Midbrain (tissue), 1 donor: ENCODE results near the gene KIAA0513.

Experiments
- DNase-seq: peaks from one replicate; lab custom pipeline; 2025; lab: John Stamatoyannopoulos, UW

Gene KIAA0513

DNA sequence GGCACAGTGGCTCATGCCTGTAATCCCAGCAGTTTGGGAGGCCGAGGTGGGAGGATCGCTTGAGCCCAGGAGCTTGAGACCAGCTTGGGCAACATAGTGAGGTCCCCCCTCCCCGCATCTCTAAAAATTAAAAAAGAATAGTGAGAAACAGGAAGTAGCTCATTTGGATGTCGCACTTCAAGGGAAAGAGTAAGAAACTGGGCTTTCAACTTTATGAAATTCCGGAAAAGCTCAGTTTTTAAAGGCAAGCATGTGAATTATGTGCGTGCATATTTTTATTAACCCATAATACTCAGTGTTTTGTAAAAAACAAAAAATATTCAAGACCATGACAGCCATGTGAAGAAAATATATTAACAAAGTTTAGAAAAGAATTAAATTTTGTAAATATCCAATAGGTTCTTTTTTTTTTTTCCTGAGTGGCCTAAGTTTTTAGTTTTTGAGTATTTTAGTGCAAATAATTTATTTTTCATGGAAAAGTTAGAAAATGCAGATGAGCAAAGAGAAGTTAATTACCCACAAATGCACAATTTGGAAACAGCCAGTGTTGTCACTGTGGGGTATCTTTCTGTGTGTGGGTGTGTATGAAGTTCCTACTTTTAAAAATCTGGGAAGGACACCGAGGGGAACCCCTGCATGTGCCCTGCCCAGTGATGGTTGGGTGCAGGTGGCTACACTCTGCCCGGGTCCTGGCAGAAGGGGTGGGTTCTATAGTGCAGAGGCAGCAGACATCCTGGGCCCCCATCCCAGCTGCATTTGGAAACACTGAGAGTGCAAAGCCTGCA is 44.7 kb downstream of the KIAA0513 start:
- DNase-seq, result no peak

DNA sequence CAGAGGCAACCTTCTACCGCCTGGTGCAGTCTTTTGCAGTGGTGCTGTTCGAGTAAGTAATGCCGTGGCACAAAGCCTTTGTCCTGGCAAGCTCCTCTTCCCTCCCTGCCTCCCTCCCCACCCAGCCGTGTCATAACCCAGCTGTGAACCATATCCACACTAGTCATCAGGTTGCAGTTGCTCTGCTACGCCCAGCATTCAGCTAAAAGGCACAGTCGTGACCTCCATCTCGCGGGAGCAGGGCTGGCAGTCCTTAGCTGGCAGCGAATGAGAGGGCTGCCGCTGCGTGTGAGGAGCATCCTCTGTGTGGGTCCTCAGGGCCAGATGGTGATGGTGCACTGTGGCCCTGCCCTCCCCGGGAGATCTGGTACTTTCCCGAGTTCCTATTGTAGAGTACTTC is 45.4 kb downstream of the KIAA0513 start:
- no peak for DNase-seq

- no peak for DNase-seq
Measured at GRCh38 chr16:85074225-85074914, 46.8 kb downstream of the KIAA0513 start.

DNA sequence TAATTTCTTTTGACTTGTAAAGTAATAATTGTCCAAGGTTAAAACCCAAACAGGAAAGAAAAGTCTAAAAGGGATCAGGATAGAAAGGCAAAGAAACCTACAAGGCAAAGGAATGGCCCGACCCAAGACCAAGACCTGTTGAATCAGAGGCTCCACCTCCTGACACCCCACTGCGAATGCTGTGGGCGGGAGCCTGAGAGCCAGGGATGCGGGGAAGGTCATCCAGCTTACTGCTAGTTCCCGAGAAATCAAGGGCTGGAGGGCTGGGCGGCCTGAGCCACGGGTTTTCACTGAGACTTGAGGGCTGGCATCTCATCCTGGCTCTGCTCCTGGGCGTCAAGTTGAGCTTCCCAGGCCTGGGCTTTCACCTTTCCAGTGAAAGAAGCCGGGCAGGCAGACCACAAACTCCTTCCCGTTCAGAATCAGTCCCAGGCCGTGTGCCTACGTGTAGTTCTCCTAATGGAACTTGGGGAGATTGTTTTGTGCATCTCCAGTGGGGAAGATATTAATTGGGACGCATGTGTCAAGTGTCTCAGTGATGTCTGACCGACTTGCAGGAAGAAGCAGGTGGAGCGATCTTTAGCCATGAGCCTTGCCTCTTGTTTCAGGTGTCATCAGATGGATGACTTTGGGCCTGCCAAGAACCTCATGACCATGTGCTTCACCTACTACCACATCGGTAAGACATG is 47.8 kb downstream of the KIAA0513 start:
- DNase-seq, result no peak

GRCh38 chr16:85077039-85077438 is 49.4 kb downstream of the KIAA0513 start:
- DNase-seq, result no peak

DNA sequence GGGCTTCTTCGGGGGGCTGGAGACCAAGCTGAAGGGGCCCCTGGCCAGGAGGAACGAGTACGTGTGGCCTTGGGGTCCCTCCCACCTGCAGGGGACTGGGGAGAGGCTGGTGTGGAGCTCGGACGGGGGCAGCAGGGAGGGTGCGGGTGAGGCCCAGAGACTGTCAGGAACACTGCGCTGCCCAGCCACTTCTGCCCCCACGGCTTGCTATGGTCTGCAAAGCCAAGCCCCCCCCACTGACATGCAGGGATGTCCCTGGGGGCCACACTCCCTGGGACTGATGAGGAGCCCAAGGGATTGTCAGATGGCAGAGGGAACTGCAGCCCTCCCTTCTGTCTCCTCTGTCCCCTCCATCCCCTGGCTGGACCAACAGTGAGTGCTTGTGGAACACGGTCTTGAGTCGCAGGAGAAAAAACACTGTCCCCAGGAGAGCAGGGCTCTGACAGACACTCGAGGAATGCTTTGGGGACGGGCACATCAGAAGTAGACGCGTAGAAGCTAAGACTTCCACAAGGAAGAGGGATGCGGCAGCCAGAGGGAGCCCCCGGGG is 50.1 kb downstream of the KIAA0513 start:
- DNase-seq, result no peak

GRCh38 chr16:85078226-85078625 is 50.6 kb downstream of the KIAA0513 start:
- no peak for DNase-seq

DNA sequence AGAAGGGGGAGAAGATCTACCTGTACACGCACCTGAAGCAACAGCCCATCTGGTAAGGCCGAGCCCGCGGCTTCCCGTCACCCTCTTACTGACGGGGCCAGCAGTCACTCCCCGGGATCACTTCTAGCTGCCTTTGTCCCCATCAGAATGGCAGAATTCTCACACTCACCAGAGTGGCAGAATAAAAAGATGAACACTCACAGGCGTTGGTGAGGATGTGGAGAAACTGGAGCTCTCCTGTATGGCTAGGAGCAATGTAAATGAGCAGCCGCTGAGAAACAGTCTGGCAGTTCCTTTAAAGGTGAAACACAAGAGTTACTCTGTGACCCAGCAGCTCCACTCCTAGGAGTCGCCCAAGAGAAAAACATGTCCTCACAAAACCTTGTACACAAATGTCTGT is 51.4 kb downstream of the KIAA0513 start:
- DNase-seq, result no peak

GRCh38 chr16:85079785-85080570 is 52.4 kb downstream of the KIAA0513 start:
- no peak for DNase-seq

GRCh38 chr16:85081038-85081437 is 53.4 kb downstream of the KIAA0513 start:
- DNase-seq, result no peak

- no peak for DNase-seq
Measured at GRCh38 chr16:85081765-85082164, 54.2 kb downstream of the KIAA0513 start.

DNA sequence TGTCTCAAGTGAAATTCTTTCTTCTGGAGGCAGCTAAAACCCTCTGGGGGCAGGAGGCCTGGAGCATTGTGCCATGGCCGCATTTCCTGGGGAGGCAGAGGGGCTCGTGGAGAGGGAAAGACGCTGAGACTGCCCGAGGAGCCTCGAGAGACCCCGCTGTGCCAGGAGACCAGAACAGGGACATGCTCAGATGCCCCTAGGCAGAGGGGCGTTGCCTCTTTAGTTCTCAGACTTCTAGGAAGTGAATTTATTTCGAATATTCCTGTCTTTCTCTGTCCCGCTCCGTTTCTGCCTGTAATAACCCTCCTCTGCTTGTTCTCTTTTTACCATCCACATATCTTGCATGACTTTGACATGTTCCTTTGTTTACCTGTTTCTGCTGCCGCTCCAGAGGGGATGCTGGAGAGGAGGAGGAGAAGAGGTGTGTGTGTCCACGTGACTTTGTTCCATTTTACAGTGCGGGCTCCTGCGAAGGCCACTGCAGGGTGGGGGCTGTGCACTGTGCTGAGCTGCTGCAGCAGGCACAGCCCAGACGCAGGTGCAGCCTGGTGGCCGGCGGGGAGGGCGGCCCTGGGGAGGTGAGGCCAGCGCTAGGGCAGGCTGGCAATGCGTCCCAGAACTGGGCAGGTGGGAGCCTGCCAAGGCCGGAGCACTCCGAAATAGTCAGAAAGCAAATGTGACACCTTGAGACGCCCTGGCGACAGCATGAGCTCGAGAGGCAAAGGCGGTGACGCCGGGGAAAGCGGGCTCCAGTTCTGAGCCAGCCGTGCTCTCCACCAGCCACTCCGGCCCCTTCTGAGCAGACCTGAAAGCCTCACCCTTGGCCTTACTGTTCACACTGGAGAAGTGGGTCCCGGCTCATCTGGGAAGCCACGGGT is 54.8 kb downstream of the KIAA0513 start:
- DNase-seq, result no peak

DNA sequence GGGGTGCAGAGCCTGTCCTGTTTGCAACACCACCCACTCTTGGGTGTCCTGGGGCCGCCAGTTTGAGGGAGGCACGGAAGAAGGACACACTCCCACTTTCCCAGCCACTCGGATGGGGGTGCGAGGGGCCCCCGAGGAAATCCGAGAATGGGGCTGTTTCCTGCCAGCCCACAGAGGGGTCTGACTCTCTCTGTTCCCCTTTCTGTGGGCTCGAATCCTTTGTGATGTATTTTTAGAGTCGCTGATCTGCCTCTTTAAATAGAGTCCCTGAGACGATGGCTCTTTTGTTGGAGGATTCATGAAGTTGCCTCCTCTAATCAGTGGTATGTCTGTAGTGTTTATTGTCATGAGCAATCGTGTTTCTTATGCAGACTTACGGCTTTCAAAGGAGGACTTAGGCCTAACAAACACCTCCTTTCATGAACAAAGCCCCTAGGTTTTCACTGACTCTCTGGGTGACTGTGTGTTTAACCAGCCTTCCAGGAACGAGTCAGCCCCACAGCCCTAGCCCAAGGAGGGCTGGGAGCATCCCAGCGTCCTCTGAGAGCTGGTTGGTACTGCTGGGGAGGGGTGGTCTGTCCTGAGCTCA is 55.5 kb downstream of the KIAA0513 start:
- no peak for DNase-seq

DNA sequence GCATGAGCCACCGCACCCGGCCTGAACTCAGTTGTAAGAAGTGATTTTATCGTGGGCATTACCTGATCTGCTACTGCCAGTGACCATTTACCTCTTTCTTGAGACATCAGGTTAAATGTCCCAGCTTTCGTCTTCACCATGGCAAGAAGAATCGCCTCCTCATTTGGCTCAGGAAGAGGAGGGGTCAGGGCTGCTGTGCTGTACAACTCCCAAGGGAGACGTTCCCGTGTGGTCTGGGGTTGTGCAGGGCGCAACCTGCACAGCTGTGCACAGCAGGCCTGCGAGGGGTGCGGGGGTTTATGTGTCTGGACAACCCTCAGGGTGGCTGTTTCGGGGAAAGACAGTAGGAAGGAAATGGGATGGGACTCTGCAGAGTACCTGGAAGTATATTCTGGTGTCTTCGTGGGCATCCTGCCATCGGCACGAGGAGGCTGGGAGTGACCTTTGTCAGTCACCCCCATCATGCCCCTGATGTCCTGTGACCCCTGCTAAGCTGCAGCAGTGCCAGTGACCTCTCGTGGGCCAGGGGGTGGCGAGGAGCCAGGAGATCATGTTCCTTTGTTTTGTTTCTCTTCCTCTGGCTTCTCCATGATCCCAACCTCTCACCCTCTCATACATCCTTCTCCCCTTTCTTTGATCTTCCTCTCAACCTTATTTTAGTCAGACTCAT is 57.4 kb downstream of the KIAA0513 start:
- DNase-seq, result no peak

- no peak for DNase-seq
Measured at GRCh38 chr16:85085721-85086120, 58.1 kb downstream of the KIAA0513 start.

- peak; percentile 31 for DNase-seq
Measured at GRCh38 chr16:85086347-85087291, 59.0 kb downstream of the KIAA0513 start.

DNA sequence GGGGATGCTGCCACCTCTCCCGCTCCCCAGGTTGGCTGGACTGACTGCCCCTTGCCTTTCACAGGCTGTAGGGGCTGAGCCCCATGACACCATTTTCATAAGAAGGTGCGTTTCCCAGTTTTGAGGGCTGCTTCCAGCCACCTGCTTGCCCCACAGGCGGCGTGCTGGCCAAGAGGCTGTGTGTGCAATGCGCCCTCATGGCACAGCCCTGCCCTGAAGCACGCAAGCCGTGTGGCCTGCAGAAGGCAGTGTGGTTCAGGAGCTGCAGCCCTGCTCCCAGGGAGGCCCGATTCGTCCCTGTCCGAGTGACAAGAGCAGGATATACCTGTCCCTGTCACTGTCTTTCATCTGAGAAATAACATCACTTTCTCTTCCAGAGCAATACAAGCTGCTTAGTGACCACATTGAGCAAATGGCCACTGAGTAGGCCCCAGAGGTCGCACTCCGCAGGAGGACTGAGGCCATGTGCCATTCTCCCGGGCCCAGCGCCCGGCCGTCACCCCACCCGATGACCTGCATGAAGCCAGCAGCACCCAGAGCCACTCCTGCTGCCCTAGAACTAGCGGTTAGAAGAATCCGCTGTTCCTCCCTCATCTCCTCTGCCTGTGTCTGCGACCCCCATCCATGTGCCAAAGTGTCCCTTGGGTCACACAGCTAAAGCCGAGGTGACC is 60.4 kb downstream of the KIAA0513 start:
- no peak for DNase-seq

DNA sequence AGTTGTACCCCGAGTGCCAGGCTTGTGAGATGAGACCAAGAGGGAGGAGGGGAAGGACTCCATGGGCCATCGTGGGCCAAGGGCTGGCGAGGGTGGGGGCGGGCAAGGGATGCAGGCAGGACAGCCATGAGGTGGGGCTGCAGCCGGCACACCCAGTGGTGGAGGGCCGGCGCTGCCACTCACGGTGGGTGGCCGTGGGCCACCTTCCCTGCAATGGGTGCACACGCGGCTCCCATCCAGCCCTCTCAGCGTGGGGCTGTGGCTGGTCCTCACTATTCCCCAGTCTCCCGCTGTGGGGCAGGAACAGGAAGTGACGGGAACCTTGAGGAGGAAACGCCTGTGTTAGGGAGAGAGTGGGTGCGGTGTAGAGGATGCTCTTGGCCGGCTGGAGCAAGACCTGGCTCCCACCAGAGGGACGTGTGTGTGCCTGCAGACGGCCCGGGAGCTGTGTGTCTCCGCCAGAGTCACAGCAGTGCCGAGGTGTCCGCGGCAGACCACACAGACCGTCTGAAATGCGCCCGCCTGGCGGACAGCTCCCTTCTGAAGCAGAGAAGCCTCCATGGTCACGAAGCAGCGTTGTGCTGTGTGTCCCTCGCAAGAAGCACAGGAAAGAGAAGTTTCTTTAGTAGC is 61.1 kb downstream of the KIAA0513 start:
- no peak for DNase-seq
